Smooth muscle cell (in vitro differentiated cells): ENCODE measurements around the gene CLCN2. TPM values are rescaled to one million over a fixed set of nuclear protein-coding genes. Genes with fewer than 3 reads are reported as not detected.
"Not testable (repeated sequence)": the region's sequence is repeated elsewhere in the genome, so short reads cannot be mapped to it uniquely, and the experiment has no call there.

ENCODE experiments used
- DNase-seq: peaks from one replicate; lab custom pipeline; 2025; ENCODE audit not compliant: unreplicated experiment; lab: John Stamatoyannopoulos, UW
- H2AFZ ChIP-seq: fragments of 200-600 bp; sonication (generic); 2 replicates; pipeline ENCODE4 v1.6.0; 2016; ENCODE audit warnings: antibody characterized with exemption, low read depth, mild to moderate bottlenecking
- H3F3A ChIP-seq: fragments of 200-600 bp; sonication (generic); 2 replicates; pipeline ENCODE4 v1.6.0; 2017; ENCODE audit warnings: antibody characterized with exemption, low read depth
- H3K27ac ChIP-seq: fragments of 200-600 bp; sonication (generic); 2 replicates; pipeline ENCODE4 v1.5.1; 2016; ENCODE audit warnings: low read depth, mild to moderate bottlenecking
- H3K27me3 ChIP-seq: fragments of 200-600 bp; sonication (generic); 2 replicates; pipeline ENCODE4 v1.6.1; 2016; ENCODE audit warnings: low read depth, mild to moderate bottlenecking
- H3K36me3 ChIP-seq: fragments of 200-600 bp; sonication (generic); 2 replicates; pipeline ENCODE4 v1.5.1; 2016; ENCODE audit warnings: low read depth
- H3K4me1 ChIP-seq: fragments of 200-600 bp; sonication (generic); 2 replicates; pipeline ENCODE4 v1.5.1; 2016; ENCODE audit warnings: low read depth
- H3K4me2 ChIP-seq: fragments of 200-600 bp; sonication (generic); 2 replicates; pipeline ENCODE4 v1.6.0; 2016; ENCODE audit warnings: mild to moderate bottlenecking
- H3K4me3 ChIP-seq: fragments of 200-600 bp; sonication (generic); 2 replicates; pipeline ENCODE4 v1.5.1; 2016; ENCODE audit warnings: mild to moderate bottlenecking
- H3K79me2 ChIP-seq: fragments of 200-600 bp; sonication (generic); 2 replicates; pipeline ENCODE4 v1.6.0; 2016; ENCODE audit warnings: low read depth, mild to moderate bottlenecking
- H3K9ac ChIP-seq: fragments of 200-600 bp; sonication (generic); 2 replicates; pipeline ENCODE4 v1.6.0; 2016; ENCODE audit warnings: low read depth
- H3K9me3 ChIP-seq: fragments of 200-600 bp; sonication (generic); replicated peaks from 2 replicates; pipeline ENCODE4 v1.5.1; 2016; ENCODE audit warnings: low read depth
- H4K20me1 ChIP-seq: fragments of 200-600 bp; sonication (generic); 2 replicates; pipeline ENCODE4 v1.6.0; 2016; ENCODE audit warnings: low read depth
- CTCF ChIP-seq: fragments of 200-600 bp; sonication (generic); IDR thresholded peaks from 2 replicates; pipeline ENCODE4 v1.5.1; 2017; ENCODE audit warnings: borderline replicate concordance, mild to moderate bottlenecking, antibody characterized with exemption; ENCODE audit not compliant: insufficient read depth, poor library complexity, severe bottlenecking
- WGBS: methylation state at CpG from one replicate; pipeline ENCODE4 v1.1.7; 2016; ENCODE audit warnings: low lambda C conversion rate; 5-methylcytosine and 5-hydroxymethylcytosine counted together
- polyA plus RNA-seq: library from polyadenylated mRNA; unstranded; fragments of >200 nt; fragmentation: Nextera tagmentation; extraction: Ambion mirVana; gene quantifications from 2 replicates; pipeline ENCODE4 v1.2.1, GENCODE V29; 2016
- total RNA-seq: library from RNA; depleted of rRNA; stranded (reverse); fragments of >200 nt; gene quantifications from 2 replicates; pipeline ENCODE4 v1.2.3, GENCODE V29; 2014

CLCN2 gene
- total and polyA plus RNA-seq, 2 experiments from 2014 or later: 4.1 to 4.5 TPM

DNA sequence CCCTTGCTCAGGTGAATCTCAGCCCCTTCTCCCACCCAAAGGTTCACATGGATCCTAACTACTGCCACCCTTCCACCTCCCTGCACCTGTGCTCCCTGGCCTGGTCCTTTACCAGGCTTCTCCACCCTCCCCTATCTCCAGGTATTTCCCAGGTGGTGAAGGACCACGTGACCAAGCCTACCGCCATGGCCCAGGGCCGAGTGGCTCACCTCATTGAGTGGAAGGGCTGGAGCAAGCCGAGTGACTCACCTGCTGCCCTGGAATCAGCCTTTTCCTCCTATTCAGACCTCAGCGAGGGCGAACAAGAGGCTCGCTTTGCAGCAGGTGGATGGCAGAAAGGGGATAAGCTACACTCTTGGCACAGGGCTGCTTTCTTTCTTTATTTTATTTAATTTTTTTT, 19.5 kb downstream of the CLCN2 start:
- Histone ChIP-seq H3K36me3 (no peaks in the 10 kb centered on the region), H3K27me3 (no peaks in the 10 kb centered on the region), H3F3A (peaks cover 3% of the 10 kb centered on the region), H3K9ac (no peak overlapping the region), H3K4me3 (no peak overlapping the region), H3K4me2 (no peak overlapping the region), H3K9me3 (no peaks in the 10 kb centered on the region), H3K27ac (no peak overlapping the region), H4K20me1 (peaks cover 55% of the 10 kb centered on the region), H3K79me2 (peaks cover 15% of the 10 kb centered on the region), H3K4me1 (peaks cover 24% of the 10 kb centered on the region), H2AFZ (no peak overlapping the region)
- no peak for TF ChIP-seq CTCF
- WGBS: 81% methylated on average over 7 of the region's 7 CpGs
- DNase-seq: no peak

DNA sequence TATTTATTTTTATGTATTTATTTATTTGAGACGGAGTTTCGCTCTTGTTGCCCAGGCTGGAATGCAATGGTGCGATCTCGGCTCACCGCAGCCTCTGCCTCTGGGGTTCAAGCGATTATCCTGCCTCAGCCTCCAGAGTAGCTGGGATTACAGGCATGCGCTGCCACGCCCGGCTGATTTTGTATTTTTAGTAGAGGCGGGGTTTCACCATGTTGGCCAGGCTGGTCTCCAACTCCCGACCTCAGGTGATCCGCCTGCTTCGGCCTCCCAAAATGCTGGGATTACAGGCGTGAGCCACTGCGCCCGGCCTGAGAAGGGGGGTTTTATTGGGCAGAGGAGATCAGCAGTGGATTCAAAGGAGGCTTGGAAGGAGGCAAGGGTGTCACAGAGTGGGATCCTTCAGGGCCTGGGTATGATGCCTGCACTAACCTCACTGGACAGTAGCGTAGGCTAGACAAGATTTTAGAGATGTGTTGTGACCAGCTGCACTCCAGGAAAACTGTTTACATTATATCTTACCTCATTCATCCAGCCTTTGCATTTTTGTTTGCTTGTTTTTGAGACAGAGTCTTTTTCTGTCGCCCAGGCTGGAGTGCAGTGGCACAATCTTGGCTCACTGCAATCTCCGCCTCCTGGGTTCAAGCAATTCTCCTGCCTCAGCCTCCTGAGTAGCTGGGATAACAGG, 21.8 kb downstream of the CLCN2 start:
- not testable (repeated sequence) for DNase-seq, H2AFZ ChIP-seq, H3K4me3 ChIP-seq, H3F3A ChIP-seq, H3K36me3 ChIP-seq, H3K9me3 ChIP-seq, H3K9ac ChIP-seq, H3K27ac ChIP-seq, H3K27me3 ChIP-seq, H3K4me2 ChIP-seq
- Histone ChIP-seq H3K4me1 (peaks cover 19% of the 10 kb centered on the region), H4K20me1 (peaks cover 58% of the 10 kb centered on the region), H3K79me2 (peaks cover 15% of the 10 kb centered on the region)
- 93% methylated on average over 19 of the region's 19 CpGs for WGBS

GRCh38 chr3:184339001-184339400, 22.4 kb downstream of the CLCN2 start:
- H3K9me3 ChIP-seq: no peaks in the 10 kb centered on the region
- 78% methylated on average over 8 of the region's 8 CpGs for WGBS
- H4K20me1 ChIP-seq: peaks cover 64% of the 10 kb centered on the region
- no peak for TF ChIP-seq CTCF
- peaks cover 19% of the 10 kb centered on the region for H3K4me1 ChIP-seq
- H2AFZ ChIP-seq: no peak overlapping the region
- peak overlapping the region; percentile 70 for H3K4me2 ChIP-seq
- H3K9ac ChIP-seq: no peak overlapping the region
- DNase-seq: no peak
- H3K4me3 ChIP-seq: no peak overlapping the region
- peaks cover 15% of the 10 kb centered on the region for H3K79me2 ChIP-seq
- no peaks in the 10 kb centered on the region for H3K27me3 ChIP-seq
- peak overlapping the region; percentile 28 for H3K27ac ChIP-seq
- no peaks in the 10 kb centered on the region for H3K36me3 ChIP-seq
- H3F3A ChIP-seq: peaks cover 3% of the 10 kb centered on the region

DNA sequence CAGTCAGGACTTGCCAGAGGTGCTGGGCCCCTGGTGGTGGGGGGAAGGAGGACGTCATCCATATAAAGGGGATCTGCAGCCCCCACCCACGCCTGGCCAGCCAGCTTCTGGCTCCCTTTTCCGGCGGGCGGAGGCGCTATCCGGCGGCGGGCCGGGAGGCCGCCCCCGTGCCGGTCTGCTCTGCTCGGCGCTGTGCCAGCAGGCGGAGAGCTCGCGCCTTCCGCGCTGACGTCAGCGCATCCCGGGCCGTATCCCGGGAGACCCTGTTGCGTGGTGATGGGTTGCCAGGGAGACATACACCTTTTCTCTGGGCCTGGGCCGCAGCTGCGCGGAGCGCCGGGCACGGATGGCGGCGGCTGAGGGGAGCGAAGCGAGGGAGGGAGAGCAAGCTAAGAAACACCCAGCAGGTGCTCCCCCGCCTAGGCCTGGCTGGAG, 22.9 kb downstream of the CLCN2 start:
- H3K27ac ChIP-seq: peak overlapping the region; percentile 28
- H3K9ac ChIP-seq: peak overlapping the region; percentile 8
- no peak for TF ChIP-seq CTCF
- H3K4me2 ChIP-seq: peak overlapping the region; percentile 70
- no peak overlapping the region for H2AFZ ChIP-seq
- peak; percentile 32 for DNase-seq
- peaks cover 15% of the 10 kb centered on the region for H3K79me2 ChIP-seq
- H3K4me1 ChIP-seq: peaks cover 19% of the 10 kb centered on the region
- WGBS: 30% methylated on average over 35 of the region's 37 CpGs
- no peak overlapping the region for H3K4me3 ChIP-seq
- no peaks in the 10 kb centered on the region for H3K9me3 ChIP-seq
- peaks cover 69% of the 10 kb centered on the region for H4K20me1 ChIP-seq
- peaks cover 8% of the 10 kb centered on the region for H3F3A ChIP-seq
- H3K36me3 ChIP-seq: no peaks in the 10 kb centered on the region
- no peaks in the 10 kb centered on the region for H3K27me3 ChIP-seq
